HG03097 (cell line): ENCODE measurements around the gene CACNA1H.

Experiments
- ATAC-seq: cut with Tn5 transposase; IDR thresholded peaks from one replicate; pipeline ENCODE4 v1.9.1; 2021; ENCODE audit not compliant: unreplicated experiment, low FRiP score

CACNA1H gene

DNA sequence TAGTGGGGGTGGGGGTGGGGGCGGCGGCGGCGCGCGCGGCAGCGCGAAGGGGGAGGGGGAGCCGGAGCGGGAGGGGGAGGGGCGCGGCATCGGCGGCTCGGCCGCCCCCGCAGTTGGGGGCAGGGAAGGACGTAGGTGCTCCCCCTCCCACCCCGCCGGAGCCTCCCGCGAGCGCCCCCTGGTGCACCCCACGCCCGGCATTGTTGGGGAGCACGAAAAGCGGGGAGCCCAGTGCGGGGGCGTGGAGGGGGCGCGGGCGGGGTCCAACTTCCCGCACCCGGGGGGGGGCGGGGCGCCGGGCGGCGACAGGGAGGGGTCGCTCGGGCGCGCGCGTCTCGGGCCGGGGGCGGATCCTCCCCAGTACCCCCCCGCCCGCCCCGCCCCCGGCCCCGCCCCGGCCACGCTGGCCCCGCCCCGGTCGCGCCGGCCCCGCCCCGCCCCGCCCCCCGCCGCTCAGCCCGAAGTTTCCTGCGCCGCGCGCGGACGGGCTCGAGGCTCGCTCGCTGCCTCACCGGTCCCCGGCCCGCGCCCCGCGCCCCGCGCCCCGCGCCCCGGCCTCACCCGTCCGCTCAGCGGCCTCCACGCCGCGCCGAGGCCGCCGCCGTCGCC is at the start of gene CACNA1H:
Gene CACNA1H, plus strand, starts transcription at position 456 of the 609 bp plus-strand sequence. CDS start 632 bp downstream, outside the sequence.
- ATAC-seq, result no peak

GRCh38 chr16:1103636-1103980 is 49.3 kb upstream of the CACNA1H start:
- no peak for ATAC-seq

- ATAC-seq, result no peak
Observed at GRCh38 chr16:1105888-1106620, 46.9 kb upstream of the CACNA1H start.

DNA sequence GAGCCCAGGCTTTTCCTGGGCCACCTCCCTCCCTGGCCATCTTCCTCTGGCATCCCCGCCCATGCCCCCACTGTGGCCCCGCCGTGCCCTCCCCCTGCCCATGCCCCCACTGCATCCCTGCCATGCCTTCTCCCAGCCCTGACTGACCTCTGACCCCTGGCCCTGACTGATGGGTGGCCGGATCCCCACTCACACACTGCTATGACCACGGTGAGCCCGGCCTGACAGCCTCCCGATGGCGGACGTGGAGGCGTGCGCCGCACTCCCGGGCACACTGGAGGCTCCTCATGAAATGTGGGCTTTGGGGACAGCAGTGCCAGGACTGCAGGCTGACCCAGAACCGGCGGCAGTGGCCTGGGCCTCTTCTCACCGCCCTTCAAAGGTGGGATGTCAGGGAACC is 46.2 kb upstream of the CACNA1H start:
- ATAC-seq, result no peak

- no peak for ATAC-seq
Observed at GRCh38 chr16:1107141-1107540, 45.8 kb upstream of the CACNA1H start.

DNA sequence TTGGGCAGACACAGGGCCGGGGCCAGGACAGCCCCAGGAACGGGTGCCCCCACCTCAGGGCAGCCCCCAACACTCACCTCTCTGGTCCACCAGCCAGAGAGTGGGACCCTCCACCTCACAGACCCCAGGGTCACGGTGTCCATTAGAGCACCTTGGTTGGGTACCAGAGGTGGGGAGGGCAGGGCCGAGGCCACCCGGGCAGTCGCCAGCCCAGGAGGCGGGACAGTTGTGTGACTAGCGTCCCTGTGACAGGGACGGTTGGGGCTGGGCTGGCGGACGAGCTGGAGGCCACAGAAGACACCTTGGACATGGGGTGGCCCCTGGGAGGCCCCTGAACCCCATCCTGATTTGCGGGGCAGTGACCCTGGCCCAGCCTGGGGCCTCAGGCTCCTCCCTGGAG is 45.2 kb upstream of the CACNA1H start:
- no peak for ATAC-seq

DNA sequence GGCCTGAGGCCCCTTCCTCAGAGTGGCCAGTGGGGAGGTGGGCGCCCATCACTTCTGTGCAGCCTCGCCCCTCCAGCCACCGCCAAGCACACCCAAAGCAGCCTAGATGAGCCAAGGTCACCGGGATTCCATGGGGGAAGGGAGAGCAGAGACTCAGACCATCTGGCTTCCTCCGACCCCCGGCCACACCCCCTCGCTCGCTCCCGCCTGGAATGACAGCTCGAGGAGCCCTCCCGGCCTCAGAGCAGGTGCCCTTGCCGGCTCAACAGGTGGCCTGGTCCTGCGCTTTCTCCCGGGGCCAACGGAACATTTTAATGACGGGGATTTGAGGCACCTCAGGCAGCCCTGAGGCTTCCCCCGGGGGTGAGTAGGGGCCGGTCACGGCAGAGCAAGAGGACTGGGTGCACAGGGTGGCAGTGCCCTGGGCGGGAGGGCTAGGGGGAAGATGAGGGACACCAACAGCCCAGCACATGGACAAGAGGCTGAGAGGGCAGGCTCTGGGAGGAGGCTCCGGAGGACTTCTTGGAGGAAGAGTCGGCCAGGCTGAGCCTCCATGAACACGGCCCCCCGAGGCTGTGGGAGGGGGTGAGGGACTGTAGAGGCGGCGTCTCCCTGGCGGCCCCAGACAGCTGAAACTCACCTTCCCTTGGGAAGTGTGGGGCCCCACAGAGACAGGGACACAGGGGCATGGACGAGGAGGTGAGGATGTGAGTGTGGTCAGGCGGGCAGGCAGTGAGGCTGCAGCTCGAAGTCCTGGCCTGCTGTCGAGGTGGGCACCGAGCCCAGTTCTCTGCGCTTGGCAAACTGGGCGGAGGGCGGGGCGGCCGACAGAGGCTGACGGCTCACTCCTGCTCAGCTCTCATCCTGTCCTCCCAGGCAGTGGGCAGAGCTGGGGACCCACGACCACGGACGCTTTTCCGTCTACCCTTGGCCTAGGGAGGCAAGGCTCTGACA is 44.3 kb upstream of the CACNA1H start:
- ATAC-seq, result no peak

DNA sequence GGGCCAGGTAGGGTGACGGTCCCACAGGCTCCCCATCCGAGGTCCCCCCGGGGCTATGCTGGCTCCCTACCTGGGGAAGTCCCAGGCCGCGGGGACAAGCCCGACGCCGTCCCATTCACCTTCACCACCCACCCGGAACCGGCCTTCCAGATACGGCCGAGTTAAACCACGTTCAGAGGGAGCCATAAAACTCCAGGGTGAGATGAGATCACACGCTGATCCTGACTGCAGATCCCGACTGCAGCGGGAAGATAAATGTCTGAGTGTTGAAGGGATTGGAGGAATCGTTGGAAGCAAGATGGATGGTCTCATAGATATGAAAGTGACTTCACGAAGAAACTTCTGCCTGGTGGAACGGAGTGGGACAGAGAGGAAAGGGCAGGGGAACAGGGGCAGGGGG is 43.3 kb upstream of the CACNA1H start:
- no peak for ATAC-seq

GRCh38 chr16:1112506-1113184 is 40.3 kb upstream of the CACNA1H start:
- ATAC-seq, result no peak

- ATAC-seq, result no peak
Observed at GRCh38 chr16:1113489-1113888, 39.4 kb upstream of the CACNA1H start.

DNA sequence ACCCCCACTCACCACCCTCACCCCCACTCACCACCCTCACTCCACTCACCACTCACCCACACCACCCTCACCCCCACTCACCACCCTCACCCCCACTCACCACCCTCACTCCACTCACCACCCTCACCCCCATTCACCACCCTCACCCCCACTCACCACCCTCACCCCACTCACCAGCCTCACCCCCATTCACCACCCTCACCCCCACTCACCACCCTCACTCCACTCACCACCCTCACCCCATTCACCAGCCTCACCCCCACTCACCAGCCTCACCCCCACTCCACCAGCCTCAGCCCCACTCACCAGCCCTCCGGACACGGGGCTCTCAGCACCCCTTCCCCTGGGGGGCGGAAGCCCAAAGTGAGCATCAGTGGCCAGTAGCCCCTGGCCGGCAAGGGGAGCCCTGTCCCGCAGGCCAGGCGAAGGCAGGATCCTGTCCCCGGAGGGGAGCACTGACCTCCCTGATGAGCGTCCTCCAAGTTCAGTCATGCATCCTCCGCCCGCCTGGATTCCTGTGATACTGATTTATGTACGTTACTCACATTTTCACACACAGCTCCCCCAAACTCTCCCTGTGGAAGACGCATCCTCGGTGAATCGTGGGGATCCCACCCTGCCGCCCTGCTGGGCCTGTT is 38.9 kb upstream of the CACNA1H start:
- no peak for ATAC-seq

GRCh38 chr16:1116693-1117077 is 36.2 kb upstream of the CACNA1H start:
- ATAC-seq, result no peak

DNA sequence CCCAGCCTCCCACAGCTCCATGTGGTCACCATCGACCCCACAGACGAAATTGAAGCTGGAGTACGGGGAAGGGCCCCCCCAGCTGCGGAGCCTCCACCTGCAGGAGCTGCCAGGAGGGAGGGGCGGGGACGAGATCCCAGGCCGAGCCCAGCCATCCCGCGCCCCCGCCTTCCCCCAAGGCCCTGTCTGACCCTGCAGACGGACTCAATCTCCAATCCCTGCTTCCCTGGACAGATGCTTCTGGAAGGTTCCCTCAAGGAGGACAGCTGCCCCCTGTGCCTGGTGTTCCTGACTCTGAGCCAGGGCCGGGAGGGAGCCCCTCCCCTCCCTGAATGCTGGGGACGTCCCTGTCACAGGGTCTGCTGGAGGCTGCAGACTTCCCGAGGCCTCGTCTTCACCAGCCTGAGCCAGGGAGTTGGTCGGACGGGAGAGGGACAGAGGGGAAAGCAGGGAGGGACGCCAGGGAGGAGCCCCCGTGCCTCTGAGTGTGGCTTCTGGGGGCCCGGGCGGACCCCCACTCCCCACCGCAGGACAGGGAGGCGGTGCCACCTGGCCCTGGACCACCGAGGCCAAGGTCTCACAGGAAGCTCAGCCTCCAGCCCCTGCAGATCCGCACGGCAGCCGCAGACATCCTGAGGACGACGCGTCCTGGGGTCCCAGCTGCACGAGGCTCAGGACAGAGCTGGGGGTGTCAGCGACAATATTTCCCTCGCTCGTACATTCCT is 35.6 kb upstream of the CACNA1H start:
- ATAC-seq, result no peak

- ATAC-seq, result no peak
Observed at GRCh38 chr16:1117926-1118325, 35.0 kb upstream of the CACNA1H start.

DNA sequence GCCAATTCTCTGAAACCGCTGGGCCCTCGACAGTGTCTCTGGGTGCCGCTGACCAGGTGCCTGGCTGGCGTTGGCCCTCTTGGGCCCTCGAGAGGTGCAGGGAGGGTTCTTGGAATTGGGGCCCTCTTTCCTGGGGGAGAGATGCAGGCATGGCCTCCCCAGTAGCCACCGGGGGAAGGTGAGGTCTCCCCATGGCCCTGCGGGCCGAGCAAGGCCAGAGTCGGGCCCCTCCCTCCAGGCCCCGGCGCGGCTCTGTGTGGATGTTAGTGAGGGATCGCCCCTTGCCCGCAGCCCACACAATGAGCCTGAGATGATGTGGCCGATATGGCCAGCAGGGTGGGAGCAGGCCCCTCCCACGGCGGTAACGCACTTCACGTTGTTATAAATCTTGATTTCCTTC is 33.8 kb upstream of the CACNA1H start:
- no peak for ATAC-seq

GRCh38 chr16:1119766-1120576 is 32.9 kb upstream of the CACNA1H start:
- no peak for ATAC-seq

- no peak for ATAC-seq
Observed at GRCh38 chr16:1120577-1120941, 32.3 kb upstream of the CACNA1H start.

GRCh38 chr16:1121009-1121408 is 31.9 kb upstream of the CACNA1H start:
- ATAC-seq, result no peak
